ENCODE results near the gene ARHGEF19.

- TF ChIP-seq CTCF (IDR thresholded peaks at IDR 0.05), result no peak
- no peak for TF ChIP-seq POLR2A (IDR thresholded peaks at IDR 0.05)
- TF ChIP-seq EP300 (IDR thresholded peaks at IDR 0.05), result no peak
- no peak for TF ChIP-seq POLR2AphosphoS5 (IDR thresholded peaks at IDR 0.05)
These were observed 628 bp downstream of the ARHGEF19 start for GRCh38 chr1:16211824-16212223.

Data from stomach (tissue), 4 donors.